Kidney (tissue), 14 donors: Measurements from ENCODE around the gene DUS3L. TPM values are rescaled to one million over a fixed set of nuclear protein-coding genes. Genes with fewer than 3 reads are reported as not detected.

Source experiments
- DNase-seq, 5 donors: peaks; one replicate each; pipeline ENCODE4 v3.0.0-alpha.2; 2013 to 2020
- FAIRE-seq: peaks from 2 replicates; lab custom pipeline; 2012; peaks lifted over from hg19 to GRCh38; lab: Jason Lieb, UNC
- H3K27ac ChIP-seq, 2 donors: one replicate each; pipeline ENCODE4 v1.7.0; 2013; ENCODE audit warnings: low read depth in 2 of 2, low read length in 2 of 2, inconsistent platforms in 1 of 2
- H3K27me3 ChIP-seq: one replicate; pipeline ENCODE4 v1.7.1; 2013; ENCODE audit warnings: low read length, inconsistent platforms; ENCODE audit not compliant: control insufficient read depth, insufficient read depth
- H3K36me3 ChIP-seq, 3 donors: one replicate each; pipeline versions ENCODE4 v1.7.0 to v1.7.1; 2013; ENCODE audit warnings: low read length in 3 of 3, control low read depth in 1 of 3, inconsistent platforms in 1 of 3; ENCODE audit not compliant: insufficient read depth in 3 of 3, control insufficient read depth in 2 of 3
- H3K4me1 ChIP-seq, 3 donors: one replicate each; pipeline versions ENCODE4 v1.7.0 to v1.7.1; 2013; ENCODE audit warnings: low read length in 3 of 3, inconsistent platforms in 1 of 3, low read depth in 1 of 3; ENCODE audit not compliant: control insufficient read depth in 2 of 3, insufficient read depth in 2 of 3
- H3K4me3 ChIP-seq, 3 donors: one replicate each; pipeline versions ENCODE4 v1.7.0 to v1.8.1; 2013; ENCODE audit warnings: low read length in 3 of 3, control low read depth in 1 of 3, inconsistent platforms in 1 of 3
- H3K9ac ChIP-seq, 3 donors: one replicate each; pipeline versions ENCODE4 v1.7.0 to v1.7.1; 2013; ENCODE audit warnings: low read length in 3 of 3, control low read depth in 1 of 3, inconsistent platforms in 1 of 3
- H3K9me3 ChIP-seq, 3 donors: one replicate each; pipeline versions ENCODE4 v1.7.0 to v1.7.1; 2013; ENCODE audit warnings: low read length in 3 of 3, control low read depth in 1 of 3, inconsistent platforms in 1 of 3; ENCODE audit not compliant: control insufficient read depth in 2 of 3, insufficient read depth in 1 of 3
- CTCF ChIP-seq: IDR thresholded peaks from 3 replicates; pipeline ENCODE4 v1.5.1; 2012; ENCODE audit warnings: mild to moderate bottlenecking, moderate library complexity, borderline replicate concordance; ENCODE audit not compliant: insufficient read depth; ENCODE audit errors: extremely low read depth
- intact Hi-C: fragments of 100-400 bp; cut with DNase I; formaldehyde crosslinking; loops from one replicate; pipeline ENCODE4 v1.11.1; 2022
- polyA plus RNA-seq: library from polyadenylated mRNA; stranded (reverse); fragments of 350-450 nt; fragmentation: Illumina TruSeq; extraction: RNeasy Lipid Tissue Mini Kit (QIAGEN cat#74804); gene quantifications from one replicate; pipeline ENCODE4 v1.2.3, GENCODE V29; 2014; ENCODE audit warnings: low read depth, low replicate concordance; ENCODE audit not compliant: insufficient read depth
- total RNA-seq: library from RNA; stranded (reverse); fragmentation: NEBNext Ultra II Directional; extraction: Animal tissue kit (Norgen Biotek cat#: 25700); gene quantifications from one replicate; pipeline ENCODE4 v1.2.1, GENCODE V29; 2021
- donor health status: control.
- donor health status: control.
- donor health status: control.
- donor health status: control.
- donor health status: control.
- donor health status: DM: yes; HTN: yes; CAD: no.
- donor health status: Normal renal cell carcinoma (clear cell type).

The DUS3L gene
- total and polyA plus RNA-seq, 2 donors from 2014 or later: 18.1 to 37.6 TPM

DNA sequence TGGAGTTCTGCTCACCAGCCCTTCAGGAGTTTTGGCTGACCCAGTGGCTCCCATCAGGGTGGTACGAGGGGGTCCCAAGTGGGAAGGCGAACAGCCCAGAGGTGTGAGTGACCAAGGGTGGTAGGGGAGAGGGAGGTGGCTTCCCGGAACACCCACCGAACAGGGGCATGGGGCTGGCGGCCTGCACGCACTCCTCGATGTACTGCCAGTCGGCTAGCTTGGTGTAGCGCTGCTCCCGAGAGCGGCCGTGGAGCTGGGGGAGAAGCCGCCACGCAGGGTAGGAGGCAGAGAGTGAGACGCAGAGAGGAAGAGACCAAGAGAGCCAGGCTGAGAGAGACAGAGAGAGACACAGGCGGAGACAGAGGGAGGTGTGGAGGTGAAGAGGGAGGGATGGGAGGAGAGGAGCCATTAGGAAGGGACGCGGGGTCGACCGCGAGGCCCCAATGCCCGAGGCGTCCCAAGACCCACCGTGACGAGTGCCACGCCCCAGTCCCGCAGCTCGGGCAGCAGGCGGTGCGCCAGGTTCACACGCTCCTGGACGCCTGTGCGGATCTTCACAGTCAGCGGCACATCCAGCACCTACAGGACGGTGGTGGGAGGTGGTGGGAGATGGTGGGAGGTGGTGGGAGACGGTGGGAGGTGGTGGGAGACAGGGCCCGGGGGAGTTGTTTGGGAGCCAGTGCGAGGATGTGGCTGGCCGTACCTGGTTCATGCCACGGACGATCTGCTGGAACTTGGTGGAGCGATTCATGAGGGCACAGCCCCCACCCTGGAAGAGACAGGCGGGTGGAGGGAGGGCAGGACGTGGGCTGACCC is 4.2 kb downstream of the DUS3L start:
- H3K27ac ChIP-seq: no peak overlapping the region
- H3K4me3 ChIP-seq: no peak overlapping the region
- no peaks in the 10 kb centered on the region for H3K9me3 ChIP-seq
- peaks cover 0 to 8% (median 6%) of the 10 kb centered on the region in 3 donors for H3K4me1 ChIP-seq
- no peak for TF ChIP-seq CTCF
- no peaks in the 10 kb centered on the region for H3K27me3 ChIP-seq
- DNase-seq: no peak
- no peak for FAIRE-seq
- intact Hi-C loops: no loop called here
- H3K9ac ChIP-seq: no peak overlapping the region
- H3K36me3 ChIP-seq: peaks cover 0 to 27% (median 23%) of the 10 kb centered on the region in 3 donors

GRCh38 chr19:5785423-5785822 is 5.5 kb downstream of the DUS3L start:
- no peaks in the 10 kb centered on the region for H3K27me3 ChIP-seq
- no peaks in the 10 kb centered on the region for H3K9me3 ChIP-seq
- peaks cover 0 to 6% (median 4%) of the 10 kb centered on the region in 3 donors for H3K4me1 ChIP-seq
- intact Hi-C loops: no loop called here
- DNase-seq (no peak), FAIRE-seq (no peak)
- TF ChIP-seq CTCF: no peak
- peaks cover 0 to 27% (median 23%) of the 10 kb centered on the region in 3 donors for H3K36me3 ChIP-seq
- no peak overlapping the region for H3K4me3 ChIP-seq
- H3K9ac ChIP-seq: no peak overlapping the region
- no peak overlapping the region for H3K27ac ChIP-seq

DNA sequence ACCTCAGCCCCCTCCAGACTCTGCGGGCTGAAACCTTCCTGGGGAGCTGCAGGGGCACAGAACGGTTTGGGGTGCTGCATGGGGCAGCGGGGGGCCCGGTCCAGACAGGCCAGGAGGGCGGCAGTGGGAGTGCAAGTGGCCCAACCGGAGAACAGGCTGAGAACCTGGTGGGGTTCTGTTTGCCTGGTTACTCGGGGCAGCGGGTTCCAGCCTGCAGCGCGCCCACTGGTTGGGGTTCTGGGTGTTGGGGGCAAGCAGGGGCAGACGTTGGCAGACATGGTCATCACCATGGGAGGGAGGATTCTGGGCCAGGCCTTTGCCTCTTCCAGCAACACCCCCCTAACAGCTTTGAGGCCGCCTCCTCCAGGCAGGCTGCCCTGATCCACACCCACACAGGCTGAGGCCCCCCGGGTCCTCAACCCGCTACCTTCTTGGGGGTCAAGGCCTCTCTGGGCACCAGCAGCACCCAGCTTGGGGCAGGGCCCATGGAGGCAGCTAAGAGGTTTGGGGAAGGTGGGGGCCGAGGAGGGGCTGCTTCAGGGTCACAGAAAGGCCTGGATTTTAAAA is 6.3 kb downstream of the DUS3L start, which contains the start of gene PRR22:
TSS of gene PRR22 (minus strand) at position 166 of the 567 bp plus-strand sequence. CDS start at position 80, 86 bp downstream.
- Histone ChIP-seq H3K27ac (no peak within 1 kb of the TSS), H3K27me3 (no peaks in the 10 kb centered on the region), H3K9me3 (no peaks in the 10 kb centered on the region), H3K4me1 (no peaks in the 10 kb centered on the region), H3K36me3 (peaks cover 0 to 25% (median 23%) of the 10 kb centered on the region in 3 donors), H3K9ac (no peak within 1 kb of the TSS), H3K4me3 (no peak within 1 kb of the TSS)
- no peak for TF ChIP-seq CTCF
- DNase-seq (no peak), FAIRE-seq (no peak)
- intact Hi-C loops: no loop called here
